GM21723 (cell line): ENCODE results near the gene STPG4.
A peak's percentile ranks its signal among the peaks of the same experiment; 100 is the strongest.

Experiments
- ATAC-seq: cut with Tn5 transposase; IDR thresholded peaks from one replicate; pipeline ENCODE4 v1.9.1; 2021; ENCODE audit warnings: mild to moderate bottlenecking, moderate library complexity; ENCODE audit not compliant: unreplicated experiment

STPG4 gene

DNA sequence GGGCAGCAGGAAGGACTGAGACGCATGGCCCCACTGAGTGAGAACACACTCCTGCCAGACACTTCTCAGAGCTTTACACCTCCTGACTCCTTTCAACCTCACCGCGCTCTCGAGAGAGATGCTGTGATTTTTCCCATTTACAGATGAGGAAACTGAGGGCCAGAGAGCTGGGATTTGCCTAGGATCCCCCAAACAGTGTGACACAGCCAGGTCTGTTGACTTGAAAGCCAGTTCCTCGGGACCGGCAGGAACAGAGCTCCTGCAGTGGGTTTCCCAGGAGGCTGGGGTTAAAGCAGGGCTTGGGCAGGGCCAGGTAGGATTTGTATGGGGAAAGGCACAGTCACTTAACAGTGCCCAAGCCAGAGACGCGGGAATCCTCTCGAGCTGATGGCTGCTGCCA is 81.9 kb downstream of the STPG4 start:
- ATAC-seq: no peak

DNA sequence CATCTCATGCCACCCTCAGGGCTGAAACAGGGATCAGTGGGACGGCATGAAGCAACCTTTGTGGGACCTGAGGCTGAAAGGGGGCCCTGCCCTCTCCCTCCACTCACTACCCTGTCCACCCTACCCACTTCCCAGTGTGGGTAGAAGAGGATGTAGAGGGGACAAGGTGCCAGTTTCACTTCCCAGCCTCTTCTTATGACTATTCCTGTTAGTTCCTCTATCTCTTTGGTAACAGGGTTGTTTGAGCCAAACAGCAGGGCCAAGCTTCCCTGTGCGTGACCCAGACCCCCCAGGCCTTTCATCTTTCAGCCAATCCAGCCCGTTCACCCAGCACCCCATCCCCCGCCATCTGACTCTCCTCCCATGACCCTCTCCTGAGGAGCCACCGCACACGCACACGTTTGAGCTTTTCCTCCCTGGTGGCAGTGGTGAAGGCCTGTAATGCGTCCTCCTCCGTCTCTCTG is 82.3 kb downstream of the STPG4 start:
- no peak for ATAC-seq

- no peak for ATAC-seq
Measured at GRCh38 chr2:47072018-47072691, 83.0 kb downstream of the STPG4 start.

DNA sequence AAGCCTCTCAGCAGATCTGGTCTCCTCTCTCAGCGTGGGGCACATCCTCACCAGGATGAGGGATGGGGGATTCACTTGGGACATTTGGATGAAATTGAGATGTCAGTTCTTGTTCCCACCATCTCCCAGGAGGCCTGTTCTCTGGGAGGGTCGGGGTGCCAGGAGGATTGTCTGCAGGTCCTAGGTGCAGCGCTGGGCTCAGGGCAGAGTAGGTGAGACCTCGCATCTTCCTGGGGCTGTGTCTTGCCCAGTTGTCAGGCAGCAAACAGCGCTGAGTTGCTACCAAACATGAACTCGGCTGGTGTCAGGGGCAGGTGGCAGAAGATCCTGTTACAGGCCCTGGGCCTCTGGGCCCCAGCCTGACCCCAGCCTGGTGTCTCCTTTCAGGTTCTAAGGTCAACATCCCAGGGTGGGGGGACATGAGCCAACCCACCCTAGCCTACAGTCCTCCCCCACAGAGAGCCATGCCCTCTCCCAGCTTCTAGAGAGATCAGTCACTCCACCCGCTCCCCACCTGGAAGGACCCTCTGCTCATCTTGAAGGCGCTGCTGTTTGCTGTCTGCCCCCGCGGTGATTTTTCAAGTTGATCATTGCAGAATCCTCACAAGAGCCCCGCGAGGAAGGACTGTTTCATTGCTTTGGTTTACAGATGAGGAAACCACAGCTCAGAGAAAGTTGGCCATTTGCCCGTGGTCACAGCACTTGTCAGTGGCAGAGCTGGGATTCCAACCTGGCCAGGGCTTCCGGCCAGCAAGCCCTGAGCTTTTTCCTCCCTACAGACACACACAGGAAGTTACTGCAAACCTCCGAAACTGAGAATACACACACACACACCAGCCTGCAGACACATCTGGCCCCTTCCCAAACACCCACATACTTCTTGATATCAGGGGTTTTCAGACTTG is 83.9 kb downstream of the STPG4 start:
- peak; percentile 78 for ATAC-seq

DNA sequence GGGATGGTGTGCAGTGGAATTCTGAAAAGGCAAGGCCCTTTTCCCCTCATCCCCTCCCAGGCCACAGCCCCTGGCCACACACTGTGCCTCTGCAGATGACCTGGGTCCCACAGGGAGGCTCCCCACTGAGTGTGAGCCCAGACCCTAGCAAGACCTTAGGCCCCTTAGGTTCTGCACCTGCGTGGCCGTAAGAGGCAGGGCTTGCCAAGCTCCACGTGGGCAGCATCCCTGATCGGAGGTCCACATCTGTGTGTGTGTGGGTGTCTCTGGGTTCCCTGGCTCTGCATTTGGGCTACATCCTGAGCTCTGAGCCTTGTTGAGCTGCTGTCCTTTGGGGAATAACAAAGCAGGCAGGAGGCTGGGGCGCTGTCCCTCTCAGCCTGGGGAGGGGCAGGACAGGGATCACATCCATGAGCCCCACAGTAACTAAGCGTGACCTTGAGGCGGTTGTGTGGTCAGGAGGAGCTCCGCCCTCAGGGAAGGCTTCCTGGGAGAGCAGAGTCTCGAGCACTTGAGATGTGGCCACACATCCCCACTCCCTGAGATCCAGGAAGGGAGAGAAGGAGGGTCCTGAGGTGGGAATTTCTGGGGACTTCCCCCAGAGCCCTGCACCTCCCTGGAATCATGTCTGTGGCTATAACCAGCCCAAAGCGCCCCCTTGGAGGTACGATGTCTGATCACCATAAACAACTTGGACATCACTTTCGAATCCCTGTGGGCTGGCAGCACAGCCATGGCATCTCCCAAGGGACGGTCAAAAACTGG is 84.8 kb downstream of the STPG4 start:
- ATAC-seq: no peak

GRCh38 chr2:47069628-47070154 is 85.4 kb downstream of the STPG4 start:
- ATAC-seq: no peak

GRCh38 chr2:47068981-47069627 is 86.0 kb downstream of the STPG4 start:
- no peak for ATAC-seq

DNA sequence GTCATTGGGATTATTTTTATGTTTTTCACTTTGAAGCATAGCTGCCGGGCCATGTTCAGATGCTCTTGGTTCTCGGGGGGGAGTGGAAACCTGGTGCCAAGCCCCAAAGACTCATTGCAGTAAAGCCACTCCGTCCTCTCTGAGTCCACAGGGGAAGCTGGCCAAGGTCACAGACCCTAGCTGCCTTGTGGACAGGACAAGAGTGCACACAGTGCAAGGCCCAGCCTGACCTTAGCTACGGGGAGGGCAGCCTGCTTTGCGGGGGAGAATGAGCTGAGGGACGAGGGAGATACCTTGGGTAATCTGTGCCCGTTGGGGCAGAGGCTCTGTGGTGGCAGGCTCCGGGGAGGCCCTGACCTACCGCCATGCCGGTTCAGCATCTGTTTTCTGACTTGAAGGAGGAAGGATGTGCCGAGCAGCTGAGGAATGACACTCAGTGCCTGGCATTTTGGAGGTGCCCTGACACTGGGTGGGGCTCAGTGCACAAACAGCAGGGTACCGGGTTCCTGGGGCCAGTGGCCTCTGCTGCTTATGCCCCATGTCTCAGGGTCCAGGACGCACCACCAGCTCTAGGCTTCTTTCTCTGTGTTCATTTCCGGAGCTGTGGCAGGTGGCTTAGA is 87.2 kb downstream of the STPG4 start:
- ATAC-seq: no peak

DNA sequence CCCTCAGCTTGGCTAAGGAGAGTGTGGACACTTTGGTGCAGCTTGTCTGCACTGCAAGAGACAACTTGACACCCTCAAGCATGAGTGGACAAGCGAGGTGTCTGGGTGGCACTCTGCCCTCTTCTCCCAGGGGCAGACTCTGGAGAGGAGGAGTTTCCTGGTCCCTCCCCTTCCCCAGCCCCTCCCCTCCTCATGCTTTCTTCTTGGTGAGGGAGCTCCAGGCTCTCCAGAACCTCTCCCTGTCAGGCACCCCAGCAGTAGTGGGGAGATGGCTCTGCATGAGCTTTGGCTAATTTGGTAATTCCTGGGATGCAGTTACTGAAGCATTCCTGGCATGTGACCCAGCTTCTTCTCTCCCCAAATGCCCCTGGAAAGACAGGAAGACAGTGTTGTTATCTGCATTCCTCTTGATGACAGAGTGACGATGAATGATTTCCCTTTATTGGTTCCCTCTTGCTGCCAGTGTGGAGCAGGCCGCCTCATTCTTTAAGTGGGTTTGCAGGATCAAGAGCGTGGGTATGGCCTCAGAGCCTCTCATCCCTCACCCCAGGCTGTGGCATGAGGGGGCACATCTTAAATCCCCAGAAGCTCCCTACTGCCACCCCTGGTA is 89.2 kb downstream of the STPG4 start:
- ATAC-seq: no peak

DNA sequence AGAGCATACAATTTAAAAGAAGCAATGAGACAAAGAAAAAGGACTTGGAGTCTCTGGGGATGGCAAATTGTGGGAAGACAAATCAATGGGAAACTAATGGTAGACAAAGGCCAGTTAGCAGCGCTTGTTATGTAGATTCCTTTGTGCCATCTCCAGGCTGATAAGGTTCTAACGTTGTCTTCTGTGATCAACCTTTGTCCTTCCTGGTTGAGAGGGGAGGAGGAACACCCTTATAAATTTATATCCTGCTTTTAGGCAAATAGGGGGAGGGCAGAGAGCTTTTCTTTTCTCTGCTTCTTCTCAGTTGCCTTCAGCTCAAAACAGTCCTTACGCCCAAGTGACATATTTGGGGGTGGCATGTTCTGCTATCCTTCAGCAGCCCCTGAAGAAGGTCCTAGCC is 89.8 kb downstream of the STPG4 start:
- no peak for ATAC-seq

DNA sequence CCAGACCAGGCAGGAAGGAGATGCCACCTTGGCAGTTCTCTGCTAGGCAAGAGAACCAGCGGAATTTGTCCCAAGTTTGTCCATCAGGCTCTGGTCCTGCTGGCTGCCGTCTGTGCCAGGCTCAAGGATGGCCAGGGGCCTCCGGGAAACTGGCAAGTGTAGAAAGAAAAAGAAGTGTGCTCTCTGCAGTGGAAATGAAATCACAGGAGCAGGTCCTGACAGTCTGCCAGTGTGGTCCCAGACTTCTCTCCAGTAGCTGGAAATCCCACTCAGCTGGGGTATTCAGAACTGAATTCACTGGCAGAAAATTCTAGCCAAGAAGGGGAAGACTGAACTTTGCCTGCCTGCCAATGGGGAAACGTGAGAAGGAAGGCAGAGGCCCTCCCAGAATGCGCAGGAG is 91.0 kb downstream of the STPG4 start:
- no peak for ATAC-seq

DNA sequence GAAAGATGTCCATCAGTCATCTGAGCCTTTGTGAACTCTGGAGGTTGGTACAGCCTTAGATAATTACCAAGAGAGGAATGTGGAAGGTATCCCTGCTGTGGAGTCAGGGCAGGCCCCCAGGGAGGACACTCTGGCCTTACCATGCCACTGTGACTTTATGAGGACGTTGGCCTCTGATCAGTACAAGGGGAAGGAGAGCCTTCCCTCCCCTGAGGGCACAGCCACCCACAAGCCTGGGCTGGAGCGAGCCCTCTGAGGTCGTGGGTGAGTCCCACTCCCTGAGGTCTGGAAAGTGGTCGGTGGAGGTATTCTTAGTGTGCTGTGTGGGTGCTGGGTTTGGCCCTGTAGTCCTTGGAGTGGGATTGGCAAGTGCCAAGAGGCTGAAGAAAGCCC is 91.6 kb downstream of the STPG4 start:
- no peak for ATAC-seq

DNA sequence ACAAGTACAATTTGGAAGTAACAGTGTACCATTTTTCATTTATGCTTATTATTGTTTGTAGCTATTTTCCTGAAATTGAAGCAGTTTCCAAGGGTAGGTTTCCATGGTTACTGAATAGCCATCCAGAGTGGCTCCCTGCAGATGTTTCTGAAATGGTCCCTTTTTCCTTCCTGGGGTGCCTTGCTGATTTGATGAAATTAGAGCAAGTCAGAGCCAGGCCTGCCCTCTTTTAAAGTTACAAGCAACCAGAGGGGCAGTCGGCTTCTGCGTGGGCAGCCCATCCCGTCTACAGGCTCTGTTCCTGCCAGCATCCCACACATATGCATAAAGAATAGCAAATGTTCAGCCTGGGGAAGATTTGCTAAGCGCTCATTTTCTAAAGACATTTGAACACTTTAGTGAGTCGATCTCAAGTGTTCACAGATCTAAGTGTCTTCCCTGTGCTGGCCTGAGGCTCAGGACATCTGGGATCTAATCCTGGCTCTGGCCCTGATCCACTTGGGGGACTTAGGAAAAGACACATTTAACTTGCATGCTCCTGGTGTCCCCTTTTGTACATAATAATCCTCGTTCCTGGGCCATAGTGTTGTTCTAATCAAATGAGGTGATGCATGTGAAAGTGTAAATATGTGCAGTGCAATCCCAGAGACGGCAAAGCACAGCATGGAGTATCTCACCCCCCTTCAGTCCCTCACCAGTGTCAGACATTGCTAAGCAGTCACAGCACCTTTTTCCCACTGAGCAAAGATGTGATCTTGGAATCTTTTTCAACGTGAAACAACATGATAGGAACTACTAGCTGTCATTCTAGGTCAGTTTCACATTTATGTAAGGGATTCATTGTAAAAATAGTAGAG is 92.2 kb downstream of the STPG4 start:
- ATAC-seq: no peak

- ATAC-seq: no peak
Measured at GRCh38 chr2:47061944-47062678, 93.0 kb downstream of the STPG4 start.

- no peak for ATAC-seq
Measured at GRCh38 chr2:47060652-47061170, 94.4 kb downstream of the STPG4 start.

- no peak for ATAC-seq
Measured at GRCh38 chr2:47058003-47058931, 96.8 kb downstream of the STPG4 start.

DNA sequence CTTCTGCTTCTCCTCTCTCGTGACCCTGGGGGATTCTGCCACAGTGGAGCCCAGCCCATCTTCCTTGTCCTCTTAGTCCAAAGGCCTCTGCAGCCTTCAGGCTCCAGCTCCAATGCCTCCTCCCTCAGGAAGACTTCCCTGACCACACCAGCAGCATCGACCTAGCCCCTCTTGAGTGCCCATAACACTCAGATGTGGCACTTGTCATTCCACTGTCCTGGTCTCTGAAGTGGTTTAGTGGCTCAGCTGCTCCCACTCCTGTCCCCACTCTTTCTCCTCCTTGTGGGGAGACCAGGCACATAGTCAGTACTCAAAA is 97.5 kb downstream of the STPG4 start:
- no peak for ATAC-seq
